Stimulated activated CD4-positive, alpha-beta T cell treated with anti-CD3 and anti-CD28 coated beads, Interleukin-2, amount 100 ng/mL, for 48 hours (primary cell): Measurements from ENCODE around the gene C22orf23.

ENCODE experiments used
- DNase-seq, 2 donors: peaks; one replicate each; pipeline ENCODE4 v3.0.0-alpha.2; 2020

C22orf23 gene

GRCh38 chr22:37924386-37925065, 28.9 kb downstream of the C22orf23 start:
- DNase-seq, result no peak

DNA sequence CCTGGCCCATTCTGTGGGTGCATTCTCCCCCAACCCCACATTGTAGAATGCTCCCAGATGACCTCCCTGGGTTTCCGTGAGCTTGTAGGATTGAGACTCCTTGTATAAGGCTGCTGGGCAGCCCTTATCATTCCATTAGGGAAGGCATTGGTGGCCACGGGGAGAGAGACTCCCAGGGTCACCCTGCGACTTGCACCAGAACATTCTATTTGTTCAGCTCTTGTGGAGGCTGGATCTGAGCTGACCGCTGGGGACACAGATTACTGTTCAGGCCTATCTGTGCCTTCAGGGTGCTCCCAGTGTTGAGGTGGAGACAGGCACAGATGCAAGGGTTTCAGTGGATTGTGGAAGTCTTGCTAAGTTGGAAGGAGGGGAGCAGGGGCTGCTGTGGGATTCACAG, 29.5 kb downstream of the C22orf23 start:
- DNase-seq, result no peak

DNA sequence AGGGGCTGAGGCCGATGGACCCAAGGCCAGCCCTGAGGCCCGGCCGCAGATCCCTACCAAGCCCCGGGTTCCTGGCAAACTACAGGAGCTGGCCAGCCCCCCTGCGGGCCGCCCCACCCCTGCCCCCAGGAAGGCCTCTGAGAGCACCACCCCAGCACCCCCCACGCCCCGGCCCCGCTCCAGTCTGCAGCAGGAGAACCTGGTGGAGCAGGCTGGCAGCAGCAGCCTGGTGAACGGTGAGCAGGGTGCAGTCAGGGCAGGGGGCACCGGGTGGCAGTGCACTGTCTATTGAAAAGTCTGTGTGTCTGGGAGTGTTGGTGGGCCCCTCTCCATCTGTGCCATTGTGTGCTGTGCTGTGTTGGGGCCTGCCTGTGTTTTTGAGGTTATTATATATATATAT, 31.2 kb downstream of the C22orf23 start:
- no peak for DNase-seq

DNA sequence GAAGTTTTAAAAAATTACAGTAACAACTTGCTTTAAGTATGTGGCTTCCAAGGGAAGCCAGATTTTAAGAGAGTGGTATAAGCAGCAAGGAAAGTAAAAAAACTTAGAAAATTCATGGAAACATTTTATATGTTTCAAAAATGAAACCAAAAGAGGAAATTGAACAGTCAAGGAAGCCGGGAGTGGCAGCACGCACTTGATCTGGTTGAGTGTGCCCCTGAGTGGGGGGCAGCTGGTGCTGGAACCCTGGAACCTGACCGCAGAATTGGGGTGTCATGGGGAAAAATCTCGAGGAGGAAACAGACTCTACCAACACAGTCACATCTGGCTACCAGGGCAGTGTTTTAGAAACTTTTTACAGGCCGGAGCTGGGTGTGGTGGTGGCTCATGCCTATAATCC, 33.3 kb downstream of the C22orf23 start:
- DNase-seq, result no peak

- no peak for DNase-seq
Observed at GRCh38 chr22:37918580-37919270, 34.7 kb downstream of the C22orf23 start.

DNA sequence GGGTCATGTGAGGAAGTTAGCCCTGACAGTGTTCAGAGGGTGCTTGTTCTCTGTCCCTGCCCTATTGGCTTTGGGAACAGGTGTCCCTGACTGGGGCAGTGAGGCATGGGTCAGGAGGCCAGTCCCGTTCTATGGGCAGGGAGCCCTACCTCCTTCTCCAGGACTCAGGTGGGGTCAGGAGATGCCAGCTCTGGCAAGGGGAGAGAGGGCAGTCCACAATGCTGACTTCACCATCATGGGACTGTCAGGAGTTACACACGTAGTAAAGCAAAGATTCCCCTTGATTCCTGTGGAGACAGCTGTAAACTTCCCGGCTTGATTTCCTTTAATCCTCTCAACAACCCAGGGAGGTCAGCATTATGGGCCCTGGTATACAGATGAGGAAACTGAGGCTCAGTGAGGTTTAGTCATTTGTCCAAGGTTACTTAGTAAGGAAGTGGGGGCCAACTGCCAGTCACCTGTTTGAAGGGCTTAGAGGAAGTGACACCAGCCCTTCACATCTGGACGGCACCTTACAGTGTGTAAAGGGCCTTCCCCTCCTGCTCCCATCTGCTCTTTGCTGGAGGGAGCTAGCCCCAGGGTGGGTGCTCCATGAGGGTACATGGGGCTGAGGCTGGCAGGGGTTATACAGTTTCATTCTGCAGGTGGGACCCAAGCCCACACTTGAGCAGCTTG, 35.4 kb downstream of the C22orf23 start:
- DNase-seq, result no peak

GRCh38 chr22:37916311-37916710, 37.1 kb downstream of the C22orf23 start:
- DNase-seq, result no peak

DNA sequence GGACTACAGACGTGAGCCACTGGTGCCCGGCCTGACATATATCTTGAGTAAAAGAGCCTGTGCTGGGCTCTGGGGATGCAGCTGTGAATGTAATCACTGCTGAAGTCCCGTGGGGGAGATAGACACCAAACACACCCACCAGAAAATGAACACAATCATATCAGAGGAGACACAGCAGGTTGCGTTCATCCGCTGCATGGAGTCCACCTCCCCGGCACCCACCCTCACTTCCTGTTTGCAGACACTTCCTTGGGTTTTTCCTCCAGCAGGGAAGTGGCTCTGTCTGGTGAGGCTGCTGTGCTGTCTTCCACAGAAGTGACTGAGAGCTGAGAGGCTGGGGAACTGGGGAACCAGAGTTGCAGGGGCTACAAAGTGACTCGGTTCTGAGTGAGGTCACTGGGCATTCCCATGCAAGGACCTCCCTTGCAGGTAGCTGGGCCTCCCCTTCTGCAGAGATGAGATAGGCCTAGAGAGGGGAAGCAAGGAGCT, 40.1 kb downstream of the C22orf23 start:
- no peak for DNase-seq

GRCh38 chr22:37912171-37912570, 41.2 kb downstream of the C22orf23 start:
- DNase-seq, result no peak

- no peak for DNase-seq
Observed at GRCh38 chr22:37911697-37912096, 41.7 kb downstream of the C22orf23 start.

GRCh38 chr22:37910890-37911672, 42.3 kb downstream of the C22orf23 start:
- no peak for DNase-seq

GRCh38 chr22:37909766-37910165, 43.6 kb downstream of the C22orf23 start:
- no peak for DNase-seq

DNA sequence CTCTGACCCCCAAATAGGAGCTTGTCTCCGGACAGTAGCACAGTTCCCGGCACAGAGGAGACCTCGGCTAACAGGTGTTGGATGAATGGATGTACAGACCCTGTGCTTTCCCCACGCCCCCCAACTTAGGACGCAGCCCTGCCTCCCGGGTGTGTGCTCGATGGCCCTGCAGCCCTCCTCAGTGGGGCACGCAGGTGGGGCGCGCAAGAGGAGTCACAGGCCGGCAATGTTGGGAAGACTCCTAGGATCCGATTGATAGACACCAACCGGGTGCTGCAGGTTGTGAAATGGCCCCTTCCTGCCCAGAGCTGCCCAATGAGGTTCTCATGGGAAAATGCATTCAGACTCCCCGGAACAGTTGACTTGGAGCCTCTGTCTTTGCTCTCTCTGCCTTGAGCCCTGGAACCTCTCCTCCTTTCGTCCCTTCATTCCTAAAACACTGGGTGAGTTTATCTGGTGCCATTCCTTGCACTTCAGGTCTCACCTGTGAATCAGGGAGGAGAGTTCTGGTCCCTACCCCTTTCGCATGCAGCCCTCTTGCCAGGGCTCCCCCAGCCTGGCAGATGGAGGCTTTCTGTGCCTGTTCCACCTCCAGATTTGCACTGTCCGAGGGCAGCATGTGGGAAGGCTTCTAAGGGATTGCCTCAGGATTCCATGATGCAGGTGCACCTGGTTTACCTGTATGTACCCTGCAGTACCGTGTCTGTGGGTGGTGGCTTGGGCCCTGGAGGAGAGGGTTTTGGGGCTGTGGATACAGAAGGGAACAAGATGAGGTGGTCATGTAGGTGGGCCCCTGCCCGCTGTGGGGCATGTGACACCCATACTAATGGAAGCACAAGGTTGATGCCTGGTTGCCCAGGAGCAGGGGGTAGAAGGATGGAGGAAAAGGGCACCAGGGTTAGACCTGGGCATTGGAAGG, 46.1 kb downstream of the C22orf23 start:
- no peak for DNase-seq

DNA sequence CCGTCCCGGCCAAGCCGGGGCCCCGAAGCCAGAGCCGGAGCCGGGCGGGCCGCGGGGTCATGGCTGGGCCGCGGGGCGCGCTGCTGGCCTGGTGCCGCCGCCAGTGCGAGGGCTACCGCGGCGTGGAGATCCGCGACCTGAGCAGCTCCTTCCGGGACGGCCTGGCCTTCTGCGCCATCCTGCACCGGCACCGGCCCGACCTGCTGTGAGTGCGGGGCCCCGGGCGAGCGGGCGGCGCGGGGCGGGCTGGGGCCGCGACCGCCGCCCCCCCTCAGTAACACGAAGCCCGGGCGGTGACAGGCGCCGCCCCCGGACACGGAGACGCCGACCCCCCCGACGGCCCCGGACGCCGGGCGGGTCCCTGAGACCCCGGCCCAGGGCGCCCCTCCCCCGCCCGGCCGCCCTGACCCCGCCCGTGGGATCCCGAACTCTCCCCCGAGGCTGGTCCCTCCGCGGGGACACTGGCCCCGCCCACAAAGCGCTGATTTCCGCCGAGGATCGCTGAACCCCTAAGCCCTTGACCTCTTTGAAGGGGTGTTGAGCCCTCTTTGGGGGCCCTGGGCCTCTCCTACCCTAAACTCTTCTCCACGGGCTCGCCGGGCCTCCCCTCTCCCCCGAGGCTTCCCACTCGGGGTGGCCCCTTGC, 46.9 kb downstream of the C22orf23 start:
- peak in 1 of 2 donors; percentile 28 for DNase-seq

DNA sequence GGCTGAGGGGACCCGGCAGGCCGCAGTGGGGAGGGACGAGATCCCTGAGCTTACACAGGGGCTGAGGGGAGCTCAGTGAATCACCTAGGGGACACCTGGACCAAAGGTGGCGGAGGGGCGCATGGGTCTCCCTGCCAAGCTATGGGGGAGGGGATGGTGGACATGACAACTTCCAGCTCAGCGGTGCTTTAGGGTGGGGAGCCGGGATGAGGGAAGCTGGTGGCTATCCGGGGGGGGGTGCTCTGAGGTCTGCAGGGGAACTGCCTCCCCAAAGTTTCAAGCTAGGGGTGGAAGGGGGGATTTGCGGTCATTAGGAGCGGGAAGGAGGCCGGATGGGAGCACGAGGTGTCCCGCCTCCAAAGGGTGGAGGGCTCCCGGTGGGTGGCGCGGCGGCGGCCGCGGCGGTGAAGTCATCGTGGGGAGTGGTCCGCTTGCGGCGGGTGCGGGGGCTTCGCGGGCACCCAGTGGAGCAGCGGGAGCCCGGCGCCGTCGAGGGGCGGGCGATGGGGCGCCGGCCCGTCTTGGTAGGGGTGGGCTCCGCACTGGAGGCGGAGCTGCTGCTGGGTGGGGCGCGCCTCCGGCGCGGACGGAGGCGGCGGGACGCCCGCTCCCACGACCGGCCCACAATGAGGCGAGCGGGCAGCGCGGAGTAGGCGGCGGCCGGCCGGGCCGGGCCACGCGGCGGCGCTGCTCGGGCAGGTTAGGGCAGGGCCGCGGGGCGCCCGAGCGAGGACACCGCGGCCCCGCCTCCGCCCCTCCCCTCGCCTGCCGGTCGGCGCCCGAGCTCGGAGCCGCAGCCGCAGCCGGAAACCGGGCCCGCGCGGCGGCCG, 47.7 kb downstream of the C22orf23 start, which contains the start of gene MICALL1:
Gene MICALL1 (plus strand): TSS at position 764 of the 830 bp plus-strand sequence. CDS start 126 bp downstream, outside the sequence.
- DNase-seq, result peak; percentile 53 to 62

GRCh38 chr22:37904572-37905533, 48.5 kb downstream of the C22orf23 start:
- DNase-seq, result no peak

DNA sequence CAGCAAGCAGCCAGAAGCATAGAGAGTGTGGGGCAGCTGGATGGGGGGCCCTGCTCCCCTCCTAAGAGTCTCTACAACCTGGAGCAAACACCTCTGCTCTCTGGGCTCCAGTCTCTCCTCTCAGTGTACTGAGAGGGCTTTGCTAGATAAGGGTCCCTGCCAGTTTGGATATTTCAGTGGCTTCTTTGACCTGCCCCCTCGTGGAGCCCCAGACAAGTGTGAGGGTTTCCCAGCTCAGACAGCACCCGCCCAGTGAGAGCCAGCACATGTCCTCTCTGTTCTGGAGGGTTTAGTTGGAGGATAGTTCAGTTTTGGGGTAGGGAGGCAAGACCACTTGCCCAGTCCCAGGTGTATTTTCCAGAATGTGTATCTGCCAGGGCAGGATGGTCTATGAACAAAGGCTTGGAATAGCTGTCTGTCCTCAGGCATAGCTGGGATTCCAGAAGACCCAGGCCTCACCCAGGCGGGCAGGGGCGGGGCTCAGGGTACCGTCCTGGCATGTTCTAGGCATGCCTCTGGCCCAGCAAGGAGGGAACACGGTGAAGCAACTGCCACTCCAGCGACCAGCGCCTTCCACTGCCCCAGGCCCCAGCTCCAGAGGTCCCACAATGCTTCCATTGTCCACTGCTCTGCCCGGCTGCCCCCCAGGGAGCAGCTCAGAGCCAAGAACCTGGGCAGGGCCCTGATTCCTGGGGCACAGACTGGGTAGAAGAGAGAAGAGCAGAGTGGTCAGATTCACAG, 54.8 kb downstream of the C22orf23 start:
- DNase-seq, result no peak

- no peak for DNase-seq
Observed at GRCh38 chr22:37897807-37898206, 55.6 kb downstream of the C22orf23 start.
